Hepatocyte (in vitro differentiated cells): ENCODE data around the gene ATP13A3. TPM values are rescaled to one million over a fixed set of nuclear protein-coding genes. Genes with fewer than 3 reads are reported as not detected.

ENCODE experiments used
- DNase-seq: peaks from one replicate; pipeline ENCODE4 v3.0.0-alpha.2; 2016; ENCODE audit warnings: low spot score
- H2AFZ ChIP-seq: fragments of 200-600 bp; sonication (generic); 2 replicates; pipeline ENCODE4 v1.6.0; 2016; ENCODE audit warnings: antibody characterized with exemption, mild to moderate bottlenecking
- H3K27ac ChIP-seq: fragments of 200-600 bp; sonication (generic); 2 replicates; pipeline ENCODE4 v1.5.1; 2016; ENCODE audit warnings: mild to moderate bottlenecking
- H3K27me3 ChIP-seq: fragments of 200-600 bp; sonication (generic); 2 replicates; pipeline ENCODE4 v1.6.1; 2016
- H3K36me3 ChIP-seq: fragments of 200-600 bp; sonication (generic); replicated peaks from 2 replicates; pipeline ENCODE4 v1.5.1; 2016; ENCODE audit warnings: low read depth; ENCODE audit not compliant: insufficient read depth
- H3K4me1 ChIP-seq: fragments of 200-600 bp; sonication (generic); 2 replicates; pipeline ENCODE4 v1.5.1; 2016; ENCODE audit warnings: mild to moderate bottlenecking, moderate library complexity; ENCODE audit not compliant: insufficient read depth
- H3K4me2 ChIP-seq: fragments of 200-600 bp; sonication (generic); 2 replicates; pipeline ENCODE4 v1.6.0; 2016
- H3K4me3 ChIP-seq: fragments of 200-600 bp; sonication (generic); 2 replicates; pipeline ENCODE4 v1.5.1; 2016; ENCODE audit warnings: mild to moderate bottlenecking
- H3K79me2 ChIP-seq: fragments of 200-600 bp; sonication (generic); 2 replicates; pipeline ENCODE4 v1.6.0; 2017; ENCODE audit warnings: mild to moderate bottlenecking
- H3K9me2 ChIP-seq: fragments of 200-600 bp; sonication (generic); replicated peaks from 2 replicates; pipeline ENCODE4 v1.6.0; 2017; ENCODE audit warnings: mild to moderate bottlenecking; ENCODE audit not compliant: insufficient read depth
- H3K9me3 ChIP-seq: fragments of 200-600 bp; sonication (generic); 2 replicates; pipeline ENCODE4 v1.5.1; 2016; ENCODE audit warnings: low read depth, mild to moderate bottlenecking
- H4K20me1 ChIP-seq: fragments of 200-600 bp; sonication (generic); 2 replicates; pipeline ENCODE4 v1.6.0; 2016; ENCODE audit warnings: mild to moderate bottlenecking; ENCODE audit not compliant: insufficient read depth, poor library complexity, severe bottlenecking
- CTCF ChIP-seq: fragments of 200-600 bp; sonication (generic); IDR thresholded peaks from 2 replicates; pipeline ENCODE4 v1.5.1; 2016; ENCODE audit warnings: antibody characterized with exemption, mild to moderate bottlenecking; ENCODE audit not compliant: poor library complexity
- EZH2 ChIP-seq: fragments of 200-600 bp; sonication (generic); IDR thresholded peaks from 2 replicates; pipeline ENCODE4 v1.6.1; 2016; ENCODE audit warnings: antibody characterized with exemption, mild to moderate bottlenecking, borderline replicate concordance
- EZH2phosphoT487 ChIP-seq: fragments of 200-600 bp; sonication (generic); IDR thresholded peaks from one replicate; pipeline ENCODE4 v1.6.1; 2018; ENCODE audit warnings: antibody characterized with exemption, mild to moderate bottlenecking, low read depth, moderate library complexity; ENCODE audit not compliant: unreplicated experiment, severe bottlenecking
- WGBS: methylation state at CpG from one replicate; pipeline ENCODE4 v1.1.6; 2016; ENCODE audit warnings: low lambda C conversion rate; ENCODE audit errors: missing lambda C conversion rate; 5-methylcytosine and 5-hydroxymethylcytosine counted together
- polyA plus RNA-seq: library from polyadenylated mRNA; unstranded; fragments of >200 nt; fragmentation: Nextera tagmentation; extraction: Ambion mirVana; gene quantifications from 2 replicates; pipeline ENCODE4 v1.2.1, GENCODE V29; 2016
- total RNA-seq: library from RNA; depleted of rRNA; stranded (reverse); fragments of >200 nt; gene quantifications from 2 replicates; pipeline ENCODE4 v1.2.3, GENCODE V29; 2014

ATP13A3 gene
- total and polyA plus RNA-seq, 2 experiments from 2014 or later = 18.3 to 131 TPM

- Histone ChIP-seq H3K4me1 (peaks cover 20% of the 10 kb centered on the region), H3K9me2 (no peaks in the 10 kb centered on the region), H2AFZ (no peak overlapping the region), H3K27me3 (peaks cover 16% of the 10 kb centered on the region), H3K9me3 (no peaks in the 10 kb centered on the region), H4K20me1 (no peaks in the 10 kb centered on the region), H3K36me3 (no peaks in the 10 kb centered on the region), H3K4me2 (no peak overlapping the region), H3K27ac (no peak overlapping the region), H3K4me3 (no peak overlapping the region), H3K79me2 (no peaks in the 10 kb centered on the region)
- DNase-seq = no peak
- TF ChIP-seq CTCF (no peak), EZH2phosphoT487 (no peak), EZH2 (no peak)
- 88% methylated on average over 6 of the region's 6 CpGs for WGBS
Measured at GRCh38 chr3:194368918-194369317, 117.9 kb downstream of the ATP13A3 start.

- no peak for DNase-seq
- Histone ChIP-seq H3K4me1 (peaks cover 20% of the 10 kb centered on the region), H4K20me1 (no peaks in the 10 kb centered on the region), H3K9me2 (no peaks in the 10 kb centered on the region), H3K4me2 (no peak overlapping the region), H3K36me3 (no peaks in the 10 kb centered on the region), H2AFZ (no peak overlapping the region), H3K9me3 (no peaks in the 10 kb centered on the region), H3K27ac (no peak overlapping the region), H3K79me2 (no peaks in the 10 kb centered on the region), H3K27me3 (peaks cover 16% of the 10 kb centered on the region), H3K4me3 (no peak overlapping the region)
- WGBS = 56% methylated on average over 18 of the region's 18 CpGs
- TF ChIP-seq CTCF = no peak
- TF ChIP-seq EZH2phosphoT487 = no peak
- TF ChIP-seq EZH2 = no peak
Measured at GRCh38 chr3:194367992-194368841, 118.6 kb downstream of the ATP13A3 start.

GRCh38 chr3:194365978-194366490 is 120.8 kb downstream of the ATP13A3 start:
- no peaks in the 10 kb centered on the region for H3K9me3 ChIP-seq
- H3K4me3 ChIP-seq = no peak overlapping the region
- no peak for DNase-seq
- H3K36me3 ChIP-seq = no peaks in the 10 kb centered on the region
- no peak overlapping the region for H3K27ac ChIP-seq
- no peak overlapping the region for H3K4me2 ChIP-seq
- H4K20me1 ChIP-seq = no peaks in the 10 kb centered on the region
- WGBS = 83% methylated on average over 12 of the region's 12 CpGs
- H2AFZ ChIP-seq = no peak overlapping the region
- no peaks in the 10 kb centered on the region for H3K9me2 ChIP-seq
- H3K79me2 ChIP-seq = no peaks in the 10 kb centered on the region
- peaks cover 16% of the 10 kb centered on the region for H3K27me3 ChIP-seq
- peaks cover 20% of the 10 kb centered on the region for H3K4me1 ChIP-seq
- no peak for TF ChIP-seq CTCF
- TF ChIP-seq EZH2phosphoT487 = no peak
- no peak for TF ChIP-seq EZH2
